HL-60 (cell line): ENCODE measurements around the gene AFAP1L1.

Experiments used
- DNase-seq, 2 experiments: peaks; one replicate each; pipeline ENCODE4 v3.0.0-alpha.2; 2010 to 2020; ENCODE audit warnings: low read depth in 1 of 2, low spot score in 1 of 2
- H3K27ac ChIP-seq: fragments of 250-450 bp; sonication (Bioruptor Pico); replicated peaks from 2 replicates; pipeline ENCODE4 v1.5.1; 2020; ENCODE audit warnings: mild to moderate bottlenecking, moderate library complexity
- H3K27me3 ChIP-seq: fragments of 250-450 bp; sonication (Bioruptor Pico); 2 replicates; pipeline ENCODE4 v1.5.1; 2021; ENCODE audit warnings: mild to moderate bottlenecking, moderate library complexity; ENCODE audit not compliant: insufficient read depth, poor library complexity, severe bottlenecking
- H3K4me3 ChIP-seq: replicated peaks from 2 replicates; pipeline ENCODE4 v1.5.1; 2011; ENCODE audit warnings: mild to moderate bottlenecking, control low read depth, low read length; ENCODE audit not compliant: insufficient read depth
- CTCF ChIP-seq: IDR thresholded peaks from one replicate; pipeline ENCODE4 v1.5.1; 2011; ENCODE audit warnings: low read length, control low read depth, inconsistent platforms; ENCODE audit not compliant: insufficient read depth
- GABPA ChIP-seq: IDR thresholded peaks from 2 replicates; pipeline ENCODE4 v1.6.1; 2012; ENCODE audit warnings: low read depth
- POLR2AphosphoS5 ChIP-seq: IDR thresholded peaks from 2 replicates; pipeline ENCODE4 v1.6.1; 2012; ENCODE audit warnings: low read depth
- REST ChIP-seq: IDR thresholded peaks from 2 replicates; pipeline ENCODE4 v1.6.1; 2012; ENCODE audit warnings: low read depth; ENCODE audit not compliant: insufficient replicate concordance
- SPI1 ChIP-seq: IDR thresholded peaks from 2 replicates; pipeline ENCODE4 v1.6.1; 2012; ENCODE audit warnings: low read depth, mild to moderate bottlenecking, borderline replicate concordance

AFAP1L1 gene

GRCh38 chr5:149282966-149283332 is 11.3 kb downstream of the AFAP1L1 start:
- Histone ChIP-seq H3K4me3 (no peak overlapping the region), H3K27me3 (peaks cover 11% of the 10 kb centered on the region), H3K27ac (no peak overlapping the region)
- DNase-seq = no peak
- TF ChIP-seq CTCF (no peak), REST (no peak), SPI1 (no peak)

GRCh38 chr5:149283626-149284480 is 12.2 kb downstream of the AFAP1L1 start:
- DNase-seq = no peak
- H3K4me3 ChIP-seq = no peak overlapping the region
- H3K27ac ChIP-seq = no peak overlapping the region
- peaks cover 6% of the 10 kb centered on the region for H3K27me3 ChIP-seq
- TF ChIP-seq GABPA (no peak), CTCF (no peak), POLR2AphosphoS5 (no peak), REST (no peak), SPI1 (no peak)

GRCh38 chr5:149284501-149284900 is 12.8 kb downstream of the AFAP1L1 start:
- H3K4me3 ChIP-seq = no peak overlapping the region
- peaks cover 6% of the 10 kb centered on the region for H3K27me3 ChIP-seq
- H3K27ac ChIP-seq = no peak overlapping the region
- no peak for TF ChIP-seq REST
- TF ChIP-seq POLR2AphosphoS5 = no peak
- TF ChIP-seq SPI1 = no peak
- no peak for TF ChIP-seq GABPA
- no peak for TF ChIP-seq CTCF
- DNase-seq = no peak
